ENCODE measurements around the gene DSC1. TPM values are rescaled to one million over a fixed set of nuclear protein-coding genes. Genes with fewer than 3 reads are reported as not detected.
A peak's percentile ranks its signal among the peaks of the same experiment; 100 is the strongest.

Gene DSC1
- polyA plus RNA-seq, 4 donors, result 0.03 TPM; not detected in 3

DNA sequence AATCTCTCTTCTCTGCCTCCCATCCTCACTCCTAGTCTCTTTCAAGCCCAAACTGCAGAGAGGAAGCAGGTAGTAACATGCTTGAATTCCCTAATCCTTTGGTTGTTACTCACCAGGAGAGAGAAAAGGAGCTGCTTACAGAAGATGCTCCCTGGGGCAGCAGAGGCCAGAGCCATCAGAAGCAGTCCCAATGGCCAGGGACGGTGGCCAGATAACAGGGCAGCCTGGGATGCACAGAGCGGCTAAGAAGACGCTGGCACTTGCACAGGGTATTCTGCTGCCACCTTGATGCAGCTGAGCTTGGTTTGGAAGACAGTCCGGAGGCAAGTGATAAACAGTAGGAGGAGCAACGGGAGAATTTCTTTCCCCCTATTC lies 250 bp downstream of the DSC1 start:
- Histone ChIP-seq H3K4me1 (ENCODE audit: control insufficient read depth in 3 of 3, insufficient read depth in 2 of 3, low read depth in 1 of 3, low read length in 2 of 3) (no peaks in the 10 kb centered on the region), H3K27me3 (ENCODE audit: control insufficient read depth in 3 of 3, insufficient read depth in 3 of 3, low read length in 3 of 3) (no peaks in the 10 kb centered on the region), H3K9me3 (ENCODE audit: control insufficient read depth in 2 of 2, insufficient read depth in 1 of 2, low read depth in 1 of 2, low read length in 1 of 2) (peaks cover 0 to 3% of the 10 kb centered on the region in 2 donors), H3K27ac (ENCODE audit: low read depth in 1 of 3, low read length in 2 of 3) (no peak overlapping the region), H3K4me3 (ENCODE audit: low read depth in 1 of 3, low read length in 3 of 3) (no peak overlapping the region), H3K36me3 (ENCODE audit: control insufficient read depth in 3 of 3, insufficient read depth in 2 of 3, low read depth in 1 of 3, low read length in 3 of 3) (no peaks in the 10 kb centered on the region)
- WGBS, 3 donors, result 65 to 76% (median 71%) methylated on average over 5 of the region's 5 CpGs
- DNase-seq (no peak), FAIRE-seq (no peak)

DNA sequence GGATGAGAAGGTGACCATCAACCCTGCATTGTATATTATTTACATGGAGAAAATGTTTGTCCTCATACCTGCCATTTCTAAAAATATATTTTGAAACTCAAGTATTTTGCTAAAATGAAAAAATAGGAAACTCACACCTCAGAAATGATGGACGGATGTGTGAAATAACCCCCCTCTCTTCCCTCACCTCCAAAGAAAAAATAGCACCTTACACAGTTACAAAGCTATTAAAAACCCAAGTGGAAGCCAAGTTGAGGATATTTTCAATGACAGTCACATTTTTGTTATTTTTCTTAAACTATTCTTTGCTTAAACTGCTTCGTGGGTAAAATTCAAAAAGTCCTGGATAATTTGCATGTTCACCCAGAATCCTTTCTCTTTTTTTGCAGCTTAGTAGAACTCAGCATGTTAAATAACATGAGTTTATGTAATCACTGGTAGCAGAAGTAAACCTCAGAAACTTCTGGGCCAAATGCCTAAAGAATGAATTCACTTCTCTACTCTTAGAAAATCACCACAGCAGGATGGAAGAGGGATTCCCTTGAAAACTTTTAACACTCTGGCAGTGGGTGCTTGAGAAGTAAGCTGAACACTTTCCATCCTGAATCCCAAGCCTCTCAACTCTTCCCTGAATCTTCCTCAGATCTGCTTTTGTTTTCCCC lies 768 bp downstream of the DSC1 start:
- WGBS, 3 donors, result 83 to 85% (median 84%) methylated on average over 2 of the region's 2 CpGs
- DNase-seq (no peak), FAIRE-seq (no peak)
- no peaks in the 10 kb centered on the region for H3K4me1 ChIP-seq (ENCODE audit: control insufficient read depth in 3 of 3, insufficient read depth in 2 of 3, low read depth in 1 of 3, low read length in 2 of 3)
- H3K36me3 ChIP-seq (ENCODE audit: control insufficient read depth in 3 of 3, insufficient read depth in 2 of 3, low read depth in 1 of 3, low read length in 3 of 3), result no peaks in the 10 kb centered on the region
- no peaks in the 10 kb centered on the region for H3K27me3 ChIP-seq (ENCODE audit: control insufficient read depth in 3 of 3, insufficient read depth in 3 of 3, low read length in 3 of 3)
- no peak overlapping the region for H3K27ac ChIP-seq (ENCODE audit: low read depth in 1 of 3, low read length in 2 of 3)
- no peak overlapping the region for H3K4me3 ChIP-seq (ENCODE audit: low read depth in 1 of 3, low read length in 3 of 3)
- peaks cover 0 to 3% of the 10 kb centered on the region in 2 donors for H3K9me3 ChIP-seq (ENCODE audit: control insufficient read depth in 2 of 2, insufficient read depth in 1 of 2, low read depth in 1 of 2, low read length in 1 of 2)

DNA sequence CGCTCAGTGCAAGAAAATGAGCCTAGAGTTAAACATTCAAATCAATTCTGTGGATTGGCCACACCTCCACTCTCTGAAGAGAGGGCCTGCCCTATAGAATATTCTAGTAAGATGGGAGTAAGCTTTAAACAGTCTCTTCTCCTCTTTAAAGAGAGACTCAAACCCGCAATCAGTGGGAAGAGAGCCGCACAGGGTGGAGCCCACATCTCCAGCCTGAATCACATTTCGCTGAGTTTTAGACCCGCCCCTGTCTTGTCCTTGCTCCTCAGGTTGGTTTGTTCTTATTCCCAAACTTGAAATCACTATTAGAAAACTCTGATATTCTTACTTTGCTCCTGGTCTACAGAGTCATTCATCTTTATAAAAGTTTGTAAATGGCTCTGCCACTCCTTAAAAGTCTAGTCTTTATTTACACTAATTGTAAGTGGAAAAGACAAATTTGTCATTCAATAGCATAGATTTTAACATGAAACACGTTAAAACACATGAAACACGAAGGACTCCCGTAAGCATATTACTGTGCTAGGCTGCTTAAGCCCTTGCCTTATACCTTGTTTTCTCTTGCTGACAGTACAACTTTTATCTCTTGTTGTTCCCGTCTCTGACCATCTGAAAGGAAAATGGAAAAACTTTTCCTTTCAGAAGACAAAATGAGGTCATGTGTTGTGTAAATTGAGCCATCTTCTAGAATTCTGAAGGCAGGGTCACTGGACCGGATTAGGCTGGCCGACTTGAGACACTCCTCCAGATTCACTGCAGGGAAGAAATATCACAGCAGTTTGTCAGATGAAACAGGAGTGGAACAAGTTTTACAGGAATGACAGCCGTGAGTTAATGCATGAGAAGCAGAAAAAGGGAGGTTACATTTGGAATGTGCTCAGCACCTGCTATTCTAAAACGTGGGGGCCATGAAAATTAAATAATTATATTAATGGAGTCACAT lies 5.6 kb downstream of the DSC1 start:
- H3K9me3 ChIP-seq (ENCODE audit: control insufficient read depth in 2 of 2, insufficient read depth in 1 of 2, low read depth in 1 of 2, low read length in 1 of 2), result no peaks in the 10 kb centered on the region
- H3K27ac ChIP-seq (ENCODE audit: low read depth in 1 of 3, low read length in 2 of 3), result no peak overlapping the region
- H3K4me3 ChIP-seq (ENCODE audit: low read depth in 1 of 3, low read length in 3 of 3), result no peak overlapping the region
- H3K36me3 ChIP-seq (ENCODE audit: control insufficient read depth in 3 of 3, insufficient read depth in 2 of 3, low read depth in 1 of 3, low read length in 3 of 3), result no peaks in the 10 kb centered on the region
- WGBS, 3 donors, result 77 to 80% (median 78%) methylated on average over 13 of the region's 13 CpGs
- no peaks in the 10 kb centered on the region for H3K4me1 ChIP-seq (ENCODE audit: control insufficient read depth in 3 of 3, insufficient read depth in 2 of 3, low read depth in 1 of 3, low read length in 2 of 3)
- DNase-seq, result peak in 1 of 2 donors; percentile 16
- H3K27me3 ChIP-seq (ENCODE audit: control insufficient read depth in 3 of 3, insufficient read depth in 3 of 3, low read length in 3 of 3), result no peaks in the 10 kb centered on the region
- no peak for FAIRE-seq

DNA sequence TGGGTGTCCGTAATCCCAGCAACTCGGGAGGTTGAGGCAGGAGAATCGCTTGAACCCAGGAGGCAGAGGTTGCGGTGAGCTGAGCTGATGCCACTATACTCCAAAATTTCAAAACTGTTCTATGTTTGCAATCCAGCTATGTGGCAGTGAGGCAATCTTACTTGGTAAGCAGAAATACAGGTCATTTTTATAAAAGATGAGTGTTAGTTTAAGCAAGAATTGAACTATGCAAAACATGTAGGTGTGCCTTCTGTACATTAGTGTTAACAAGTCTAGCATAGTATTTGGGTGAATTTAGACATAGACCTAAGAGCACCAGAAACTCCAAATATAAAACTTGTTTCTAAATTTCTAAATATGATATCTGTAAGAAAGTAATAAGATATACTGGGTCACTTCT lies 7.2 kb downstream of the DSC1 start:
- DNase-seq, result no peak
- H3K4me3 ChIP-seq (ENCODE audit: low read depth in 1 of 3, low read length in 3 of 3), result no peak overlapping the region
- 75 to 98% (median 88%) methylated on average over 4 of the region's 4 CpGs for WGBS, 3 donors
- H3K9me3 ChIP-seq (ENCODE audit: control insufficient read depth in 2 of 2, insufficient read depth in 1 of 2, low read depth in 1 of 2, low read length in 1 of 2), result no peaks in the 10 kb centered on the region
- no peak overlapping the region for H3K27ac ChIP-seq (ENCODE audit: low read depth in 1 of 3, low read length in 2 of 3)
- no peaks in the 10 kb centered on the region for H3K4me1 ChIP-seq (ENCODE audit: control insufficient read depth in 3 of 3, insufficient read depth in 2 of 3, low read depth in 1 of 3, low read length in 2 of 3)
- no peaks in the 10 kb centered on the region for H3K27me3 ChIP-seq (ENCODE audit: control insufficient read depth in 3 of 3, insufficient read depth in 3 of 3, low read length in 3 of 3)
- H3K36me3 ChIP-seq (ENCODE audit: control insufficient read depth in 3 of 3, insufficient read depth in 2 of 3, low read depth in 1 of 3, low read length in 3 of 3), result no peaks in the 10 kb centered on the region
- no peak for FAIRE-seq

DNA sequence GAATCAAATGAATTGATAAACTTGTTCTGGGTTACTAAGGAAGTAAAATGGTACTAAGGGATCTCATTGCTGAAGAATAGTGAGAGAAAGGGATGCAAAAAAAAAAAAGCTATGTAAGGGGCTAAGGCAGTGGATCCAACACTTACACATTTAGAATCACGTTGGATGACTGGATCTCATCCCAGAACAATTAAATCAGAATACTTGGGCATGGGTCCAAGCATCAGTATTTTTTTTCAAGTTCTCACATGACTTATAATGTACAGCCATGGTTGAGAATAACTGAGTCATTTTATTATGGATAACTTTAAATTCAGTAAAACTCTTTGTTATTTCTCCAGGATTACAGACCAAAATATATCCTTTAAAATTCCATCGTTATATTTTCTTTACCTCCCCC lies 8.5 kb downstream of the DSC1 start:
- H3K27me3 ChIP-seq (ENCODE audit: control insufficient read depth in 3 of 3, insufficient read depth in 3 of 3, low read length in 3 of 3), result no peaks in the 10 kb centered on the region
- FAIRE-seq (no peak), DNase-seq (no peak)
- H3K36me3 ChIP-seq (ENCODE audit: control insufficient read depth in 3 of 3, insufficient read depth in 2 of 3, low read depth in 1 of 3, low read length in 3 of 3), result no peaks in the 10 kb centered on the region
- H3K9me3 ChIP-seq (ENCODE audit: control insufficient read depth in 2 of 2, insufficient read depth in 1 of 2, low read depth in 1 of 2, low read length in 1 of 2), result no peaks in the 10 kb centered on the region
- H3K4me1 ChIP-seq (ENCODE audit: control insufficient read depth in 3 of 3, insufficient read depth in 2 of 3, low read depth in 1 of 3, low read length in 2 of 3), result no peaks in the 10 kb centered on the region
- no peak overlapping the region for H3K4me3 ChIP-seq (ENCODE audit: low read depth in 1 of 3, low read length in 3 of 3)
- H3K27ac ChIP-seq (ENCODE audit: low read depth in 1 of 3, low read length in 2 of 3), result no peak overlapping the region
- 50 to 55% (median 52%) methylated on average over 2 of the region's 2 CpGs for WGBS, 3 donors

DNA sequence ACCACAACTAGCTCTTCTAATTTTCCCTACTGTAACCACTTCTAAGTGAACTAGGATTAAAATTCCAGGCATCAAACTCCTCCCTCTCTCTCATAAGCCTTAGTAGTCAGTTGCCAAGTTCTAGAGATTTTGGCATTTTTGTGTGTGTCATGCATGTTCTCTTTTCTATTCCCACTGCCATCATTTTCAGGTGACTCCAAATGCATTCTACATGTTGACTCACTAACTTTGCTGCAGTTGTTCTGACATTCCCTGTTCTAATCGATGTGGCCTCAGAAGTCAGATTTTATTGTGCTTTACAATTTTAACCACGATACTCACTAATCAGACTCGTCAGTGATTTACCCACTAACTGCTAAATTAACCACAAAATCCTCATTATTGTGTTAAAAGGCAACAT lies 13.3 kb downstream of the DSC1 start:
- Histone ChIP-seq H3K9me3 (ENCODE audit: control insufficient read depth in 2 of 2, insufficient read depth in 1 of 2, low read depth in 1 of 2, low read length in 1 of 2) (no peaks in the 10 kb centered on the region), H3K36me3 (ENCODE audit: control insufficient read depth in 3 of 3, insufficient read depth in 2 of 3, low read depth in 1 of 3, low read length in 3 of 3) (no peaks in the 10 kb centered on the region), H3K4me1 (ENCODE audit: control insufficient read depth in 3 of 3, insufficient read depth in 2 of 3, low read depth in 1 of 3, low read length in 2 of 3) (no peaks in the 10 kb centered on the region), H3K4me3 (ENCODE audit: low read depth in 1 of 3, low read length in 3 of 3) (no peak overlapping the region), H3K27ac (ENCODE audit: low read depth in 1 of 3, low read length in 2 of 3) (no peak overlapping the region), H3K27me3 (ENCODE audit: control insufficient read depth in 3 of 3, insufficient read depth in 3 of 3, low read length in 3 of 3) (no peaks in the 10 kb centered on the region)
- FAIRE-seq (no peak), DNase-seq (no peak)
- 71 to 83% (median 80%) methylated on average over 3 of the region's 3 CpGs for WGBS, 3 donors

DNA sequence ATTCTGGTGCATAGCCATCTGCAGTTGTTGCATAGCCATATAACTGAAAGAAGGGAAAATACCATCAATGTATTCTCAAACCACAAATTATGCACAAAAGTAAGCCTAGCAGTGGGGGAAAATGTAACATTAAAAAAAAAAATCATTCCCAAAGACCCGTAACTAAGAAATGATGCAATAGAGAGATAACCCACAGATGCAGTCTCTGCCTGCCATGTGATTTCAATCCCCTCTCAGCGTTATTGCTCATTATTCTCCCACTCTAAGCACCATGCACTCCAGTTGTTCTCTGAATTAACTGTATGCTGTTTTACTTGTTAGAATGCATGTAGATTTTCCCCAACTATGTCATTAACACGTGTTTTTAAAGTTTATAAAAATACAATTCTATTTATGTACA lies 14.1 kb downstream of the DSC1 start:
- Histone ChIP-seq H3K27me3 (ENCODE audit: control insufficient read depth in 3 of 3, insufficient read depth in 3 of 3, low read length in 3 of 3) (no peaks in the 10 kb centered on the region), H3K4me1 (ENCODE audit: control insufficient read depth in 3 of 3, insufficient read depth in 2 of 3, low read depth in 1 of 3, low read length in 2 of 3) (no peaks in the 10 kb centered on the region), H3K9me3 (ENCODE audit: control insufficient read depth in 2 of 2, insufficient read depth in 1 of 2, low read depth in 1 of 2, low read length in 1 of 2) (no peaks in the 10 kb centered on the region), H3K27ac (ENCODE audit: low read depth in 1 of 3, low read length in 2 of 3) (no peak overlapping the region), H3K36me3 (ENCODE audit: control insufficient read depth in 3 of 3, insufficient read depth in 2 of 3, low read depth in 1 of 3, low read length in 3 of 3) (no peaks in the 10 kb centered on the region), H3K4me3 (ENCODE audit: low read depth in 1 of 3, low read length in 3 of 3) (no peak overlapping the region)
- no peak for FAIRE-seq
- WGBS, 3 donors, result 67 to 75% (median 74%) methylated on average over 3 of the region's 3 CpGs
- no peak for DNase-seq

DNA sequence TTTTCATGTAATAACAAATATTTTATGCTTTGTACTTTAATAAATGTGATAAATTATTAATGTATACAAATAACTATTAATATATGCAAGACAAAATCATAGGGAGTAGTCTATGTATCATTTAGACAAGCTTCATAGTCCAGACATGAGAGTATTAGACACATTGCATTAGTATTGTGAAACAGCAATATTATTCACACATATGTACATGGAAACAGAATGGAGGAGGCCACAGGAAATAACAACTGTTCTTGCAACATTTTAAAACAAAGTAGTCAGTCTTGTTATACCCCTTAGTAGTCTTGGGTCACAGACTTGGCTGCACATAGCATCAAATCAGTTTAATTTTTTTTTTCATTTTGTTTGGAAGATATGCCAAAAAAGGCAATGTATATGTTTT lies 15.8 kb downstream of the DSC1 start:
- FAIRE-seq (no peak), DNase-seq (no peak)
- Histone ChIP-seq H3K27ac (ENCODE audit: low read depth in 1 of 3, low read length in 2 of 3) (no peak overlapping the region), H3K27me3 (ENCODE audit: control insufficient read depth in 3 of 3, insufficient read depth in 3 of 3, low read length in 3 of 3) (no peaks in the 10 kb centered on the region), H3K9me3 (ENCODE audit: control insufficient read depth in 2 of 2, insufficient read depth in 1 of 2, low read depth in 1 of 2, low read length in 1 of 2) (no peaks in the 10 kb centered on the region), H3K36me3 (ENCODE audit: control insufficient read depth in 3 of 3, insufficient read depth in 2 of 3, low read depth in 1 of 3, low read length in 3 of 3) (no peaks in the 10 kb centered on the region), H3K4me1 (ENCODE audit: control insufficient read depth in 3 of 3, insufficient read depth in 2 of 3, low read depth in 1 of 3, low read length in 2 of 3) (no peaks in the 10 kb centered on the region), H3K4me3 (ENCODE audit: low read depth in 1 of 3, low read length in 3 of 3) (no peak overlapping the region)
